22Rv1 (cell line): ENCODE results near the gene CLIP2.
"Not testable (repeated sequence)": the region's sequence is repeated elsewhere in the genome, so short reads cannot be mapped to it uniquely, and the experiment has no call there.

Source experiments
- H3K27ac ChIP-seq: fragments of 450-650 bp; 2 replicates; pipeline ENCODE4 v1.5.1; 2017
- CTCF ChIP-seq: fragments of 450-650 bp; IDR thresholded peaks from 2 replicates; pipeline ENCODE4 v1.5.1; 2017; ENCODE audit warnings: mild to moderate bottlenecking
- ZFX ChIP-seq: fragments of 450-650 bp; IDR thresholded peaks from 2 replicates; pipeline ENCODE4 v1.6.1; 2017; ENCODE audit warnings: antibody characterized with exemption, borderline replicate concordance

The CLIP2 gene

DNA sequence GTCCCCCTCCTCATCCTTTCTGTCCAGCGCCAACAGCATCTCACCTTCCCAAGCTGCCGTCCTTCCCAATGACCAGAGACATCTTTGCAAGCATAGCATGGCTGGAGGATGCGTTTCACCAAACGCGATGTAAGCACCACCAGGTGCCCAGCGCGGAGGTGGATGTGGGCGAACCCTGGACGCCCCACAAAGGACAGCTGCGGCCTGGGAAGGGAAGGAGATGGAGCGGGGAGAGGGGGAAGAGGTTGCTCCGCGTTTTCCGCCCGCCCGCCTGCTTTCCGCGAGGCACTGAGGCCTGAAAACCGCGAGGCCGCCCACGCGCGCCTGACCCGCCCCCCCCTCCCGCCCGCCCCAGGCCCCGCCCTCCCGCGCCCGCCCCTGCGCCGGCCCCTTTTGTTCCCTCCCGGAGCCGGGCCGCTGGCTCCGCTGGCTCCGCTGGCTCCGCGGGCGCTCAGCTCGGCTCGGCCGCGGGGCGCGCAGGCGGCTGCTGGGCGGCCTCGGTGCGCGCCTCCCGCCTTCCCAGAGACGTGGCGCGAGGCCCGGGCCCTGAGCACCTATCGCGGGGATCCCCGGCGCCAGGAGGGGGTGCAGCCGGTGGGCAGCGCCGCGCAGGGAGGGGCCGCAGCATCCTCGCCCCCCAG lies at the start of gene CLIP2:
Gene CLIP2, plus strand, starts transcription at position 390 of the 641 bp plus-strand sequence. CDS start 28,140 bp downstream, outside the sequence.
- H3K27ac ChIP-seq, result peak within 1 kb of the TSS; percentile 74
- TF ChIP-seq ZFX, result no peak
- TF ChIP-seq CTCF, result no peak

DNA sequence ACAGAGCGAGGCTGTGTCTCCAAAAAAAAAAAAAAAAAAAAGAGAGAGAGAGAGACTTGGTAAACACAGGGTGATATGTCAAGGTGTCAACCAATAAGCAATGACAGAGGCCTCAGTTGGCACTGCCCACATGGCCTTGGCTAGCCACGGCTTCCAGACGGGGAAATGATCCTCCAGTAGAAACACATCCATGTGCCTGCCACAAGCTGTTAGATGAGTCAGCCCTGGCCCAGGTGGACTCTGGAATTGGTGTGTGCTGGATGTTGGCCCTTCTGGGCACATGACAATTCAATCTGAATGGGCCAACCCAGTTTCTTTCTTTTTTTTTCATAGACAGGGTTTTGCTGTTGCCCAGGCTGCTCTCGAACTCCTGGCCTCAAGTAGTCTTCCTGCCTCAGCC lies 48.7 kb upstream of the CLIP2 start:
- no peak for TF ChIP-seq ZFX
- TF ChIP-seq CTCF, result no peak
- no peak overlapping the region for H3K27ac ChIP-seq

DNA sequence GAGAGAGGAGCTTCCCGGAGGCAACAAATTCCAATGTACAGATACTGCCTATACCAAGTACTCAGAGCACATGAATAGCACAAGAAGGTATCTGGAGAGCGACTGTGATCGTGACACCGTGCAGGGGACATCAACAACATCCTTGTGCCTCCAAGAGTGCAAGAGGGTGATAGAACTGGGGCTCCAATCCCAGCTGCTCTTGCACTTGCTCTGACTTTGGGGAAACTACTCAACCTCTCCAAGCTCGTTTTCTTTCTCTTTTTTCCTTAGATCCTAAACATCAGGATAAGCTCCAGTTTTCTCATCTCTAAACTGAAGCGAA lies 47.1 kb upstream of the CLIP2 start:
- TF ChIP-seq CTCF (no peak), ZFX (no peak)

GRCh38 chr7:74246497-74246896 lies 42.7 kb upstream of the CLIP2 start:
- TF ChIP-seq CTCF (no peak), ZFX (no peak)
- H3K27ac ChIP-seq, result no peak overlapping the region

More for the DNA sequence above, 47.1 kb upstream of the CLIP2 start:
- H3K27ac ChIP-seq, result no peak overlapping the region

- no peak for TF ChIP-seq CTCF
- no peak for TF ChIP-seq ZFX
- H3K27ac ChIP-seq, result no peak overlapping the region
These were observed 41.1 kb upstream of the CLIP2 start for GRCh38 chr7:74248156-74248555.

DNA sequence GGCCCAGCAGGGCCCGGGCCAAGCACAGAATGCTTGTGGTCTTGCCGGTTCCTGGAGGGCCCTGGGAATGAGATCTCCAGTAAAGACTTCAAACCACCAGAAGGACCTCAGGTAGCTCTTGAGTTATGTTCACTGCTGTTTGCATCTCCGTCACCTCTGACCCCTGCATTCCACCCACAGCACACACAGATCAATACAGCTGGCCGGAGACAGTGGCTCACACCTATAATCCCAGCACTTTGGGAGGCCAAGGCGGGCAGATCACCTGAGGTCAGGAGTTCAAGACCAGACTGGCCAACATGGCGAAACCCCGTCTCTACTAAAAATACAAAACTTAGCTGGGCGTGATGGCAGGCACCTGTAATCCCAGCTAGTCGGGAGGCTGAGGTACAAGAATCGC lies 40.1 kb upstream of the CLIP2 start:
- not testable (repeated sequence) for H3K27ac ChIP-seq

- TF ChIP-seq ZFX (no peak), CTCF (no peak)
- peak overlapping the region; percentile 92 for H3K27ac ChIP-seq
These were observed 36.3 kb upstream of the CLIP2 start for GRCh38 chr7:74252893-74253292.

DNA sequence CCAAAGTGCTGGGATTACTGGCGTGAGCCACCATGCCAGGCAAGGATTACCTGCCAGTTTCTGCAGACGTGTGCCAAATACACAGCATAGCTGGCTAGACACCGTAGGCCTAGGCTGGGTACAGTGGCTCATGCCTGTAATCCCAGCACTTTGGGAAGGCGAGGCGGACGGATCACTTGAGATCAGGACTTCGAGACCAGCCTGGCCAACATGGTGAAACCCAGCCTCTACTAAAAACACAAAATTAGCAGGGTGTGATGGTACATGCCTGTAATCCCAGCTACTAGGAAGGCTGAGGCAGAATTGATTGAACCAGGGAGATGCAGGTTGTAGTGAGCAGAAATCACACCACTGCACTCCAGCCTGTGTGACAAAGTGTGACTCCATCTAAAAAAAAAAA lies 35.9 kb upstream of the CLIP2 start:
- TF ChIP-seq CTCF (no peak), ZFX (no peak)
- H3K27ac ChIP-seq, result peak overlapping the region; percentile 92
